GM18861 (cell line): ENCODE data around the gene BIRC5.
"Not testable (repeated sequence)": the region's sequence is repeated elsewhere in the genome, so short reads cannot be mapped to it uniquely, and the experiment has no call there.

Source experiments
- ATAC-seq: cut with Tn5 transposase; IDR thresholded peaks from one replicate; pipeline ENCODE4 v1.9.1; 2021; ENCODE audit not compliant: unreplicated experiment

BIRC5 gene

GRCh38 chr17:78238823-78239488 lies 24.9 kb downstream of the BIRC5 start:
- no peak for ATAC-seq

DNA sequence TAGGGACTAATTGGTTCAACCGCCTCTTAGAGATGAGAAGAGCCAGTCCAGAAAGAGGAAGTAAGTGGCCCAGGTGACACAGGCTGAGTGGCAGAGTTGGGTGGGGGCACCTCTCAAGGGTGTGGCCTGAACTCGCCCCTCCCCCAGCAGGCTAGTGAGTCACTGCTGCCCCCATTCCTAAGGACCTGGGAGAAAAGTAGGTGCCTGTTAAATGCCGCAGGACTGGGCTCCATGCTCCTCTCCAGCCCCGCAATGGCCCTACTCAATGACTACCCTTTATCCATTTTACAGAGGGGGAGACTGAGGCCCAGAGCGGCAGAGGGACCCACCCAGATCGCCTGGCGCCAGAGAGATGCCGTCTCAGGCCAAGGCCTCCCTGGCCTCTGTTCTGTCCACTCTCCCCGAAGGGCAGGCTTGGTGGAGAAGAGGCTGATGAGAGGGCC lies 25.5 kb downstream of the BIRC5 start:
- ATAC-seq: no peak

DNA sequence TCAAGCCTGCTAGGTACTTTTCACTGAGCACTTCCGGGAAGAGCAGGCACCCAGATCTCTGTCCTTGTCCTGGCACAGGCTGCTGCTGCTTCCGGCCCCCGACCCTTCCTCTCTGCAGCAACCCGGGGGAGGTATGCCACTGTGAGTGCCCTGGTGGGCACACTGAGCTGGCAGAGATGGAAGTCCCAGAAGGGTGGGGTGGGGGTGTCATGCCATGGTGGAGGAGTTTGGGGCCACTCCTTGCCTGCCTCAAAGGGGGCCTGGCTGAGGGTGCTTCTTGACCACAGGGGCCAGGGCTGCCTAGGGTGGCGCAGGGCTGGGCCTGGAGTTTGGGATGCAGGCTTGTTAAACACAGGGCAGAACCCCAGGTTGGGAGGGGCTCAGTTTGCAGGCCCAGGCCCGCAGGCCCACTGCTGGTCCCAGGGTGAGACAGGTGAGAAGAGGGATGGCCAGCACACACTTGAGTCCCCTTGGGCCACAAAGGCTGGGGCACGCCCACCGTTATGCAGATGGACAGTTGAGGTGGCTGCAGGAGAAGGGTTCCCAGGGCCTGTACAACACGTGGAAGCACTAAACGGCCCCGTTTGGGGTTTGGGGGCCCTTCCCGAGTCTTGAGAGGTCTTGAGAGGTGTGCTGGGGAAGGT lies 26.1 kb downstream of the BIRC5 start:
- ATAC-seq: no peak

- ATAC-seq: no peak
These were observed 26.8 kb downstream of the BIRC5 start for GRCh38 chr17:78240839-78241238.

DNA sequence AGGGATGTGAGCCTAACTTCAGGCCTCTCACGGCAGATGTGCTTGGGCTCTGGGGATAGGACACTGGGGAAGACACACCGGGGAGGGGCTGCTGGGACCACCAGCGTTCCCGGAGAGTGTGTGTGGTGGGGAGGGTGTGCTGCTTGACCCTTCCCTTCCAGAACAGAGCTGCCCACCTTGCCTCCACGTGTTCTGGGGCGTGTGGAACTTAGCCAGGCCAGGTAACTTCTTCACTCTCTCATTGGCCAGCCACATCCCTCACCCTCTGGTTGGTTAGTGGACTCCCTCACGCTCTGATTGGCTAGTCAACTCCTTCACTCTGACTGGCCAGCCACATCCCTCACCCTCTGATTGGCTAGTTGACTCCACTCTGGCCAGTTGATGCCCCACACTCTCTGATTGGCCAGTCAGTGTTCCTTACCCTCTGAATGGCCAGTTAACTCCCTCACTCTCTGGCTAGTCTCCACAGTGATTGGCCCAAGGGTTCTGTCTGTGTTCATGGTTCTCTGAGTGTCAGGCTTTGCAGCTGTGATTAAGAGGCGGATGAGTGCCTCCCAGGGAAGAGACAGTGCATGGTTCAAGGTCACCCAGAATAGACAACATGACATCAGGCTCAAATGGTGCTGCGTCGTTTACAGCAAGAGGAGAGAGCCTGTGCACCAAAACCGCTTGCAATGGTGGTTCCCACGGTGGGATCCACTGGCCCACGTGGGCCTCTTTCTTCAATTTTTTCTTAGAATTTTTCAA lies 27.4 kb downstream of the BIRC5 start:
- ATAC-seq: no peak

- ATAC-seq: no peak
These were observed 28.1 kb downstream of the BIRC5 start for GRCh38 chr17:78242024-78242742.

GRCh38 chr17:78247304-78247703 lies 33.3 kb downstream of the BIRC5 start:
- ATAC-seq: no peak

DNA sequence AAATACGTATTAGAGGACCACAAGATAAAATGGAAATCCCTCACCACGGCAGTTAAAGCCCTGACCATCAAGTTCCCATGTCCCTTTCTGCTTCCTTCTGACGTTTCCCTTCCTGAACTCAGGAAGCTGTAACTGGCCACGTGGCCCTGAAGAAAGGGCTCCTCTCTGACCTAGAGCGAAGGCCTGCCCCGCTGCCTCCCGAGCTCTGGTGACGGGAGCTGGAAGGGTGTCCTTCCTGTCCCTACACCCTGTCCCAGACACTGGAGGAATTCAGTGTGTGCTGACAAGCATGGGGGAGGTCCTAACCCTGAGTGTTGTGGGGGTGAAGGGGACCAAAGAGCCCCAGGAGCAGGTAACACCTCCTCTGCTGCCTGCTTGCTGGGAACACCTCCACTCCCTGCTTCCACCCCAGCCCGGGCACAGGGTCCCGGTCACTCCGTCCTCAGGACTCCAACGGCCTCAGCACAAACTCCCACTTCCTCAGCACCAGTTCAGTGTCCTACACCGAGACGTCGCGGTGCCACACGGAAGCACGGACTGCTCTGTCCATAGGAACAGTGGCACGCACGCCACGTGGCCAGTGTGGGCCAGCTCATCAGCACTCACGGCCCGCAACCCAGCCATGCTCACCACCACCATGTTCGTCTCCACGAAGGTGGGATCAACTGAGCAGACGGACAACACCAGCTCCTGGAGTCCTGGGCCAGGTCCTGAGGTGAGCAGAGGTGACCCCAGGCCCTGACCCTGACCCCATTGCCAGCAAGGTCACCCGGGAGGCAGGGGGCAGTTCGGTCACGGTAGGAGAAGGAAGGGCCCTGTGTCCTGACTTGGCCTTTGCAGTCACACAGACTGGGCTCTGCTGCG lies 34.2 kb downstream of the BIRC5 start:
- no peak for ATAC-seq

DNA sequence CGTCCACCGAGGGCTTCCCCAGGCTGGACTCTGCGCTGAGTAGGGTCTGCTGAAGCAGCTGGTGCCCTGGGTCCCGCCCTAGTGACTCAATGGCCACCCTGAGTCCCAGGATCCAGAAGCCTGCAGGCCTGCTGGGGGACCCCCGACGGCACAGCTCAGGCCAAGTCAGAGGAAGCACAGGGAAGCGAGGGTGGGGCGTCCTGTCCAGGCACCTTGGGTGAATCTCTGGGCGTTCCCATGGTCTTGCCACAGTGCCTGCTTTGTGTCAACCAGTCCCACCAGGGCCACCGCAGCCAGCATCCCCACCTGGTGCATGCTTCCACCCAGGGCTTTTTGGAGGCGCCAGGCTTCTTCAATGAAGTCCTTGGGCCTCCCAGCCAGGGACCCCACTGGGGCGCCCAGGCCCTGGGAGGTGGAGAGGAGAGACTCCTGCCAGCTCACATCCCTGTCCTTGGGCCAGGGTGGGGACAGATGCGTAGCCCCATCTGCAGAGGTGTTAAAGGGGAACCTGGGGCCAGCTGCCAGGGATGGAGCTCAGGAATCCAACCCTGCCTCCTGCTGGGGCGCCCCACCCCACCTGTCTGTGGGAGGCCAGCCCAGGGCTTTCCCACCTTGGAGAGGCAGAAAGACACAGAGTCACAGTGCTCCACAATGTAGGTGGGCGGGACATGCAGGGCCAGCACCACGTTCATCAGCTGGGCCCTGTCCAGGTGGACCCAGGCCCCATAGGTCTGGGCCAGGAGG lies 35.2 kb downstream of the BIRC5 start:
- ATAC-seq: no peak

- no peak for ATAC-seq
These were observed 36.1 kb downstream of the BIRC5 start for GRCh38 chr17:78249818-78250806.

DNA sequence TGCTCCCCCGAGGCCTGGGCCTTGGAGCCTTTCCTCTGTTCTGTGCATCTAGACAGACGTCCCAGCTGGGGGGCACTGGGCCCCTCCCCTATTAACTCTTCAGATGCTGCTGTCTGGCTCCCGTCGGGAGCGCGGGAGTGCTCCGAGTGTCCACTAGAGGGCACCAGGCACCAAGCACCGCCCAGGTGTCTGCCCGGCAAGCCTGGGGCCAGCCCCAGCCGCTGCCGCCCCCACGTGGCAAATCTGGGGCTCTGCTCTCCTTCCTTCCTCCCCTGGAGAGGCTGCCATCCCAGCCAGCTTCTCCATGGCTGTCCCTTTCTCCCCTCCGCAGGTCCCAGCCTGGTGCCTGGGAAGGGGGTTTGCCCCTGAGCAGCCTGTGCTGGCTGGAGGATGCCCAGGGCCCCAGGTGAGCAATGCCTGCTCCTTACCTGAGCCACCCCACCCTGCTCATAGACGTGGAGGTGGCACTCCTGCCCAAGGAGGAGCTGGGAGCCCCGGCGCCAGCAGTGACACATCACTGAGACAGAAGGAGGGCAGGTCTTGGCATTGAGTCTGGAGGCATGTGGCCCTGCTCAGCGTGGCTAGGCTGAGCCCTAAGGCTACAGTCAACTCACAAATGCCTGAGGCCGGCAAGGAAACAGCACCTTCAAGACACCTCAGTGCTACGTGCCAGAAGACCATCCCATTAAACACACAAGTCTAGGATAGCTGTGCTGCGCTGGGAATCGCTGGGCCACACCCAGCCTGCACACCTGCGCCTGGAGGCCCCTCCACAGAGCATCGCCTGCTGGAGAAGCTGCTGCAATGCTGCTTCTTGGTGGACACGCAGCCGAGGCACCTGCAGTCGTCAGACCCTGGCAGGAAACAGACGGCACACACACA lies 37.1 kb downstream of the BIRC5 start:
- ATAC-seq: peak; percentile 54

GRCh38 chr17:78251773-78252103 lies 37.7 kb downstream of the BIRC5 start:
- ATAC-seq: no peak

GRCh38 chr17:78252111-78252634 lies 38.1 kb downstream of the BIRC5 start:
- ATAC-seq: no peak

GRCh38 chr17:78252701-78253635 lies 38.9 kb downstream of the BIRC5 start:
- ATAC-seq: no peak

GRCh38 chr17:78253636-78253945 lies 39.5 kb downstream of the BIRC5 start:
- ATAC-seq: not testable (repeated sequence)

DNA sequence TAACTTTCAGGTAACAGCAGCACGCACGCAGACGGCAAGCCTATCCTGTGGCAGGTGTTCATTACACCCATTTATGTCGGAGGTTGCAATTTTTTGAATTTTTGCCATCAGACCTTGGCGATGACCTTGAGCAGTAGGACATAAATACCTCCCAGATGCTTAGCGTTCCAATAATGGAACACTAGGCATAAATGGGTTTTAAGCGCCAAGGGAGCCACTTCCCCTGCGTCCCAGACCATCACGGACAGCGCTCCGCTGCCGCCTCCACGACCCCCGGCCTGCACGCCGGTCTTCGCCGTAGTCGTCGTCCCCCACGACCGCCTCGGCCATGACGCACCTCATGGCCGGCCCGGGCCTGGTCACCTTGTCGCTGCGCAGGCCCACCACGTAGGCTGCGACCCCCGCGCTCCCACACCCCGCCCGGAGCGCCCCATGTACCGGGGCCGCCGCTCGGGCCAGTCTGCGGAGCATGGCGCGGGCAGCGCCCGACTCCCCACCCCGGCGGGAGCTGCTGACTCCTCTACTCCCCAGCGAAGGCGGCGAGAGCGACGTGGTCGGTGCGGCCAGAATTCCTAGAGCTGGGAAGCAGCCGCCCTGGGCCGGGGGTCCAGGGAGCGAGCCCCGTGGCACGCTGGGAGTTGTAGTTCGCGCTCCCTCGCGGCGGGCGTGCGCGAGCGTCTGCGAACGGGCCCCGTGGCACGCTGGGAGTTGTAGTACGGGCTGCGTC lies 40.1 kb downstream of the BIRC5 start:
- ATAC-seq: peak; percentile 37
